ENCODE data around the gene SLC25A21.

SLC25A21 gene

DNA sequence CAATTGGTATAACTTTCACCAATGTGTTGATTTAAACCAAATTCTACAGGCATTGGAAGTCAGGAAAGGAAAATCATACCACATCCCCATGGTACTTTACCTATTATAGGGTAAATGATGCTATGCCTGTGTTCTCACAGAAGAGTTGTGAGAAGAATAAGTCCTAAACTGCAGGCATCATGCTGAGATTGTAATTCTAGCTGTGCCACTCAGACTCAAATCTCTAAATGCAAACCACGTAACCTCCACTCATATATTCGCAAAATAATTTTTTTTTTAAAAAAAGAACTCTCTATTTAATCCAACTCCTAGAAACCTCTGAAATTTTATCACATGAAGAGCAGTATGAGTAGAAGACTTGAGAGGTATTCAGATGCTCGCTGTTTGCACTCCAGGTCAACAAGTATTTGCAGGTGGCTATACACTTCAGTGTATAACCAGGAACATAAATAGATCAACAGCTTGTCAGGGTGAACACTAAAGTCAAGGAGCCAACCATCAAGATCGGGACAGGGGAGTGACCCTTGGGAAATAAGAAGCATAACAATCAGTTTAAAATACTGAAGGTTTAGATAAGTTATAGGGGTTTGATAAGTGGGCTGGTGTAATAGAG is 110.1 kb downstream of the SLC25A21 start:
- H3K79me2 ChIP-seq (ENCODE audit: low read length), result no peaks in the 10 kb centered on the region
- H2AFZ ChIP-seq (ENCODE audit: low read length), result no peak overlapping the region
- no peaks in the 10 kb centered on the region for H3K9me3 ChIP-seq (replicated peaks; ENCODE audit: insufficient read depth, low read length)
- no peak overlapping the region for H3K27ac ChIP-seq (ENCODE audit: low read length)
- DNase-seq, result no peak
- H3K4me1 ChIP-seq (ENCODE audit: low read length), result no peaks in the 10 kb centered on the region
- H3K9me2 ChIP-seq (replicated peaks; ENCODE audit: insufficient read depth, low read length), result no peaks in the 10 kb centered on the region
- H3K36me3 ChIP-seq (replicated peaks; ENCODE audit: insufficient read depth, low read length), result no peaks in the 10 kb centered on the region
- TF ChIP-seq, protein P1, sequence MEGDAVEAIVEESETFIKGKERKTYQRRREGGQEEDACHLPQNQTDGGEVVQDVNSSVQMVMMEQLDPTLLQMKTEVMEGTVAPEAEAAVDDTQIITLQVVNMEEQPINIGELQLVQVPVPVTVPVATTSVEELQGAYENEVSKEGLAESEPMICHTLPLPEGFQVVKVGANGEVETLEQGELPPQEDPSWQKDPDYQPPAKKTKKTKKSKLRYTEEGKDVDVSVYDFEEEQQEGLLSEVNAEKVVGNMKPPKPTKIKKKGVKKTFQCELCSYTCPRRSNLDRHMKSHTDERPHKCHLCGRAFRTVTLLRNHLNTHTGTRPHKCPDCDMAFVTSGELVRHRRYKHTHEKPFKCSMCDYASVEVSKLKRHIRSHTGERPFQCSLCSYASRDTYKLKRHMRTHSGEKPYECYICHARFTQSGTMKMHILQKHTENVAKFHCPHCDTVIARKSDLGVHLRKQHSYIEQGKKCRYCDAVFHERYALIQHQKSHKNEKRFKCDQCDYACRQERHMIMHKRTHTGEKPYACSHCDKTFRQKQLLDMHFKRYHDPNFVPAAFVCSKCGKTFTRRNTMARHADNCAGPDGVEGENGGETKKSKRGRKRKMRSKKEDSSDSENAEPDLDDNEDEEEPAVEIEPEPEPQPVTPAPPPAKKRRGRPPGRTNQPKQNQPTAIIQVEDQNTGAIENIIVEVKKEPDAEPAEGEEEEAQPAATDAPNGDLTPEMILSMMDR (IDR thresholded peaks at IDR 0.05; ENCODE audit: low read length), result no peak
- TF ChIP-seq EZH2 (optimal IDR thresholded peaks at IDR 0.05; ENCODE audit: low read depth, low read length), result no peak
- no peaks in the 10 kb centered on the region for H4K20me1 ChIP-seq (ENCODE audit: insufficient read depth, low read length)
- H3K9ac ChIP-seq (ENCODE audit: low read length), result no peak overlapping the region
- H3K27me3 ChIP-seq (replicated peaks; ENCODE audit: insufficient read depth, low read length), result no peaks in the 10 kb centered on the region
- H3K4me3 ChIP-seq (ENCODE audit: low read length), result no peak overlapping the region
- H3K4me2 ChIP-seq (ENCODE audit: low read depth, low read length), result no peak overlapping the region
- H3F3A ChIP-seq (ENCODE audit: insufficient read depth, low read length), result no peaks in the 10 kb centered on the region

DNA sequence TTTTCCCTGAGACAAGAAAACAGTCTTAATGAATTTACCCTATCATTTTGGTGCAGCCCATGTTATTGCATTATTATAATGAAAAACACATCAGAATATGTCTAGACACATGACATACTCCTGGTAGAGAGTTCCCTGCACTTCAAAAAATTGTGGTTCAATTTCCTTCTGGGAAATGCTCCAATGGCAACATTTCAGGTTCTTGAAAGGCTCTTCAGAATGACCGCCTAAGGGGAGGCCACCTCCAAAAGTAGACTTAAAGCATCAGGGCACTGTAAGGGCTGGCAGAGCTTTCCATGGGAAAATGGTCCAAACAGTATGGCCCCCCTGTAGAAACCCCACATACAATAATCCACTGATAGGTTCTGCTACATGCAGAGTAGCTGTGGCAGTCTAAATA is 110.7 kb downstream of the SLC25A21 start:
- Histone ChIP-seq H3K9me2 (replicated peaks; ENCODE audit: insufficient read depth, low read length) (no peaks in the 10 kb centered on the region), H3K4me2 (ENCODE audit: low read depth, low read length) (no peak overlapping the region), H3K79me2 (ENCODE audit: low read length) (no peaks in the 10 kb centered on the region), H2AFZ (ENCODE audit: low read length) (no peak overlapping the region), H3K4me1 (ENCODE audit: low read length) (no peaks in the 10 kb centered on the region), H3K27ac (ENCODE audit: low read length) (no peak overlapping the region), H3K36me3 (replicated peaks; ENCODE audit: insufficient read depth, low read length) (no peaks in the 10 kb centered on the region), H3K4me3 (ENCODE audit: low read length) (no peak overlapping the region), H3K9me3 (replicated peaks; ENCODE audit: insufficient read depth, low read length) (no peaks in the 10 kb centered on the region), H3F3A (ENCODE audit: insufficient read depth, low read length) (no peaks in the 10 kb centered on the region), H3K27me3 (replicated peaks; ENCODE audit: insufficient read depth, low read length) (no peaks in the 10 kb centered on the region), H4K20me1 (ENCODE audit: insufficient read depth, low read length) (no peaks in the 10 kb centered on the region), H3K9ac (ENCODE audit: low read length) (no peak overlapping the region)
- TF ChIP-seq EZH2 (optimal IDR thresholded peaks at IDR 0.05; ENCODE audit: low read depth, low read length), result no peak
- DNase-seq, result no peak

DNA sequence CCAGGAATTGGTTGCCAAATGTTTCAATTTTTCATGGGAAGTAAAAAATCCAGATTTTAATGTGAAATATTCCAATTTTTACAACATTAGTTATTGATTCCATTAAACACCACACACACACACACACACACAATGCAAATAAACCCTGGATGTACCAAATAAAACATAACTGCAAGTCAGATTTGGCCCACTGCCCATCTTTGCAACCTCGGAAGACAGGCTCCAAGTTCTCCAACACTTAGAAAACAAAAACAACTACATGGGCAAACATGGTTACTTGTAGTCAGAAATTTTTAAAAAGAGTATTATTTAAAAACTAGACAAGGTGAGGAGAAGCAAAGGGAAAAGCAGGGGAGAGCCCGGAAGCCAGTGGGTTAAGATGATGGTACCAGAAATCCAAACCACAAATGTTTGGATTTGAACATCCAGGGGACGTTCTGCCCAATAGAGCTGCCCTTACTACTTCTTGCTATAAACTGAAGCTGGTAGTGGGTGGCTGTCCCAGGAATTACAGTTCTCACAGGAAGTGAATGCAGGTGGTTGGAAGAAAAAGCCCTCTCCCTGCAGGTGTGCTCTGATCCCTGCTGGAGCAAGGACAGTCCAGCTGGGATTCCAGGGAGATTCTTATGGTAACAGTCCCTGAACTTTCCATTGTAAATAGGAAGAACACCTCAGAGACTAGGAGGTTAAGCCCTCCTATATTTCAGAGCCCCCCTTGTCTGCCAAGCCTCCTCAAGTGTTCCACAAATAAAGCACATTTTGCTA is 111.7 kb downstream of the SLC25A21 start:
- Histone ChIP-seq H3K9me2 (replicated peaks; ENCODE audit: insufficient read depth, low read length) (no peaks in the 10 kb centered on the region), H3K9ac (ENCODE audit: low read length) (no peak overlapping the region), H3K4me2 (ENCODE audit: low read depth, low read length) (no peak overlapping the region), H3K4me1 (ENCODE audit: low read length) (no peaks in the 10 kb centered on the region), H3K9me3 (replicated peaks; ENCODE audit: insufficient read depth, low read length) (no peaks in the 10 kb centered on the region), H3K79me2 (ENCODE audit: low read length) (no peaks in the 10 kb centered on the region), H3K27me3 (replicated peaks; ENCODE audit: insufficient read depth, low read length) (no peaks in the 10 kb centered on the region), H3K27ac (ENCODE audit: low read length) (no peak overlapping the region), H2AFZ (ENCODE audit: low read length) (no peak overlapping the region), H3F3A (ENCODE audit: insufficient read depth, low read length) (no peaks in the 10 kb centered on the region), H3K4me3 (ENCODE audit: low read length) (no peak overlapping the region), H3K36me3 (replicated peaks; ENCODE audit: insufficient read depth, low read length) (no peaks in the 10 kb centered on the region), H4K20me1 (ENCODE audit: insufficient read depth, low read length) (no peaks in the 10 kb centered on the region)
- TF ChIP-seq EZH2 (optimal IDR thresholded peaks at IDR 0.05; ENCODE audit: low read depth, low read length) (no peak), EZH2phosphoT487 (IDR thresholded peaks at IDR 0.05; ENCODE audit: low read length) (no peak)
- TF ChIP-seq, protein P1 (IDR thresholded peaks at IDR 0.05; ENCODE audit: low read length), result no peak
- no peak for DNase-seq

- no peak for DNase-seq
- H3K36me3 ChIP-seq (replicated peaks; ENCODE audit: insufficient read depth, low read length), result no peaks in the 10 kb centered on the region
- H4K20me1 ChIP-seq (ENCODE audit: insufficient read depth, low read length), result no peaks in the 10 kb centered on the region
- no peaks in the 10 kb centered on the region for H3K27me3 ChIP-seq (replicated peaks; ENCODE audit: insufficient read depth, low read length)
- TF ChIP-seq EZH2phosphoT487 (IDR thresholded peaks at IDR 0.05; ENCODE audit: low read length) (no peak), EZH2 (optimal IDR thresholded peaks at IDR 0.05; ENCODE audit: low read depth, low read length) (no peak)
- TF ChIP-seq, protein P1 (IDR thresholded peaks at IDR 0.05; ENCODE audit: low read length), result no peak
- H3K4me3 ChIP-seq (ENCODE audit: low read length), result no peak overlapping the region
- H3K79me2 ChIP-seq (ENCODE audit: low read length), result no peaks in the 10 kb centered on the region
- no peaks in the 10 kb centered on the region for H3K4me1 ChIP-seq (ENCODE audit: low read length)
- no peak overlapping the region for H3K4me2 ChIP-seq (ENCODE audit: low read depth, low read length)
- H3K9me2 ChIP-seq (replicated peaks; ENCODE audit: insufficient read depth, low read length), result no peaks in the 10 kb centered on the region
- no peaks in the 10 kb centered on the region for H3K9me3 ChIP-seq (replicated peaks; ENCODE audit: insufficient read depth, low read length)
- H3K27ac ChIP-seq (ENCODE audit: low read length), result no peak overlapping the region
- H3K9ac ChIP-seq (ENCODE audit: low read length), result no peak overlapping the region
- no peaks in the 10 kb centered on the region for H3F3A ChIP-seq (ENCODE audit: insufficient read depth, low read length)
- no peak overlapping the region for H2AFZ ChIP-seq (ENCODE audit: low read length)
Observed at GRCh38 chr14:37057776-37058175, 114.6 kb downstream of the SLC25A21 start.

Data from MM.1S (cell line).